Measurements from ENCODE around the gene IPO13. TPM values are rescaled to one million over a fixed set of nuclear protein-coding genes. Genes with fewer than 3 reads are reported as not detected.

IPO13 gene
- total RNA-seq, 1 donor, result 2.3 TPM

DNA sequence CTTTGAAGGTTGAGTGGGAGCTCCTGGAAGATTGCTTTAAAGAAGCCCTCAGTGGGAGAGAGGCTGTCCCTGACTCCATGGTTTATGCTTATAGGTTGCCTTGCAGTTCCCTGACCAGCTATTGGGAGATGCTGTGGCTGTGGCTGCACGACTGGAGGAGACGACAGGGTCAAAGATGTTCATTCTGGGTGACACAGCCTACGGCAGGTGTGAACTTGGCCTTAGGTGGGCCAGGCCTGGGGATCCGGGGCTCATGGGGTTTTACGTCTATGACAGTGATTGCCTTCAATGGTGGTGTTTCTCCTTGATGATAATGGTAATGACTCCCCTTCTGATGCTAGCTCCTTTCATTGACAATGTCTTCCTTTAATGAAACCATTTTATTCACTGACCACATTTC is 23.8 kb downstream of the IPO13 start:
- Histone ChIP-seq H3K4me3 (ENCODE audit: low read length) (peak overlapping the region; percentile 76), H3K27me3 (ENCODE audit: insufficient read depth, low read length) (no peaks in the 10 kb centered on the region), H3K4me1 (ENCODE audit: insufficient read depth, low read length) (peaks cover 32% of the 10 kb centered on the region), H3K9me3 (ENCODE audit: low read depth, low read length) (no peaks in the 10 kb centered on the region)

GRCh38 chr1:43970911-43971310 is 24.2 kb downstream of the IPO13 start:
- Histone ChIP-seq H3K4me1 (ENCODE audit: insufficient read depth, low read length) (peaks cover 36% of the 10 kb centered on the region), H3K27me3 (ENCODE audit: insufficient read depth, low read length) (no peaks in the 10 kb centered on the region), H3K9me3 (ENCODE audit: low read depth, low read length) (no peaks in the 10 kb centered on the region), H3K4me3 (ENCODE audit: low read length) (no peak overlapping the region)

DNA sequence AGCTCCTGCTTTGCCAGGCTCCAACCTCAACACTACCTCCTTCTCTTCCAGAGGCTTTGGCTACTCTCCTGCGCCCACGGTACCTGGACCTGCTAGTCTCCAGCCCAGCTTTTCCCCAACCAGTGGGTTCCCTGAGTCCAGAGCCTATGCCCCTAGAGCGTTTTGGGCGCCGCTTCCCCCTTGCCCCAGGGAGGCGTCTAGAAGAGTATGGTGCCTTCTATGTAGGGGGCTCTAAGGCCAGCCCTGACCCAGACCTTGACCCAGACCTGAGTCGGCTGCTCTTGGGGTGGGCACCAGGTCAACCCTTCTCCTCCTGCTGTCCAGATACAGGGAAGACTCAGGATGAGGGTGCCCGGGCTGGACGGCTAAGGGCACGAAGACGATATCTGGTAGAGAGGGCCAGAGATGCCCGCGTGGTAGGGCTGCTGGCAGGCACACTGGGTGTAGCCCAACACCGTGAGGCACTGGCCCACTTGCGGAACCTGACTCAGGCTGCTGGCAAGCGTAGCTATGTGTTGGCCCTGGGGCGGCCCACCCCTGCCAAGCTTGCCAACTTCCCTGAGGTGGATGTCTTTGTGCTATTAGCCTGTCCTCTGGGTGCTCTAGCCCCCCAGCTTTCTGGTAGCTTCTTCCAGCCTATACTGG is 24.7 kb downstream of the IPO13 start:
- H3K27me3 ChIP-seq (ENCODE audit: insufficient read depth, low read length), result no peaks in the 10 kb centered on the region
- H3K9me3 ChIP-seq (ENCODE audit: low read depth, low read length), result no peaks in the 10 kb centered on the region
- H3K4me3 ChIP-seq (ENCODE audit: low read length), result no peak overlapping the region
- peaks cover 41% of the 10 kb centered on the region for H3K4me1 ChIP-seq (ENCODE audit: insufficient read depth, low read length)

DNA sequence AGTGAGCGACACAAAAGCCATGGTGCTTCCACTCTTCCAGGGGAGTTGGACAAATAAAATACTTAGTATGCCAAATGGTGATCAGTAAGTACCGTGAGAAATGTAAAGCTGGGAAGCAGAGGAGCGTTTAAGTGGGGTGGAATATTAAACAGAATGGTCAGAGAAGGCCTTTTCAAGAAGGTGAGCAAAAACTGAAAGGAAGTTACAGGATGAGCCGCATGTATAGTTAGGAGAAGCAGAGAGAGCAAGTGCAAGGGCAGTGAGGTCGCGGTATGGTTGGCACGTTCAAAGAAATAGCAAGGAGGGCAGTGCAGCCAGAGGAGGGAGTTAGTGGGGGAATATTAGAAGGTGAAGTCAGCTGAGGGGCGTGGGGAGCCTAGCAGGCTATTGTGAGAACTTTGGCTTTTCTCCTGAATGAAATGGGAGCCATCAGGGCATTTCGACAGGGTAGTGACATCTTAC is 27.3 kb downstream of the IPO13 start:
- Histone ChIP-seq H3K4me1 (ENCODE audit: insufficient read depth, low read length) (peaks cover 66% of the 10 kb centered on the region), H3K4me3 (ENCODE audit: low read length) (peak overlapping the region; percentile 71), H3K27me3 (ENCODE audit: insufficient read depth, low read length) (no peaks in the 10 kb centered on the region), H3K9me3 (ENCODE audit: low read depth, low read length) (no peaks in the 10 kb centered on the region)

GRCh38 chr1:43974443-43975248 is 27.9 kb downstream of the IPO13 start, which contains the start of gene ATP6V0B:
TSS of gene ATP6V0B (plus strand) at chr1:43974960. CDS start at chr1:43975041, 81 bp downstream.
- H3K4me1 ChIP-seq (ENCODE audit: insufficient read depth, low read length), result peaks cover 61% of the 10 kb centered on the region
- H3K9me3 ChIP-seq (ENCODE audit: low read depth, low read length), result no peaks in the 10 kb centered on the region
- H3K4me3 ChIP-seq (ENCODE audit: low read length), result peak within 1 kb of the TSS; percentile 71
- H3K27me3 ChIP-seq (ENCODE audit: insufficient read depth, low read length), result no peaks in the 10 kb centered on the region

GRCh38 chr1:43975249-43975961 is 28.7 kb downstream of the IPO13 start:
- Histone ChIP-seq H3K27me3 (ENCODE audit: insufficient read depth, low read length) (no peaks in the 10 kb centered on the region), H3K4me3 (ENCODE audit: low read length) (peak overlapping the region; percentile 71), H3K4me1 (ENCODE audit: insufficient read depth, low read length) (peaks cover 61% of the 10 kb centered on the region), H3K9me3 (ENCODE audit: low read depth, low read length) (no peaks in the 10 kb centered on the region)

GRCh38 chr1:43976045-43976444 is 29.3 kb downstream of the IPO13 start:
- Histone ChIP-seq H3K4me1 (ENCODE audit: insufficient read depth, low read length) (peaks cover 54% of the 10 kb centered on the region), H3K4me3 (ENCODE audit: low read length) (peak overlapping the region; percentile 71), H3K9me3 (ENCODE audit: low read depth, low read length) (no peaks in the 10 kb centered on the region), H3K27me3 (ENCODE audit: insufficient read depth, low read length) (no peaks in the 10 kb centered on the region)

DNA sequence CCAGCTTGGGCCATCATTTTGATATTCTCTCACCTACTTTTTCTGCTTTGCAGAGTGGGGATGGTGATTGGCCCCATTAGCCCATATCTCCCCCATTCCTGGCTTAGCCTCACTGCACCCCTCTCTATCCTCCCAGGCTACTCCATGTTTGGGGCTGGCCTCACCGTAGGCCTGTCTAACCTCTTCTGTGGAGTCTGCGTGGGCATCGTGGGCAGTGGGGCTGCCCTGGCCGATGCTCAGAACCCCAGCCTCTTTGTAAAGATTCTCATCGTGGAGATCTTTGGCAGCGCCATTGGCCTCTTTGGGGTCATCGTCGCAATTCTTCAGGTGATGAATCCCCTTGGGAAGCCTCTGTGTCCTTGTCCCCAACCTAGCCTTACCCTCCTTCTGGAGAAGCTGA is 30.1 kb downstream of the IPO13 start:
- H3K27me3 ChIP-seq (ENCODE audit: insufficient read depth, low read length), result no peaks in the 10 kb centered on the region
- peaks cover 50% of the 10 kb centered on the region for H3K4me1 ChIP-seq (ENCODE audit: insufficient read depth, low read length)
- no peak overlapping the region for H3K4me3 ChIP-seq (ENCODE audit: low read length)
- H3K9me3 ChIP-seq (ENCODE audit: low read depth, low read length), result no peaks in the 10 kb centered on the region

GRCh38 chr1:43977376-43978263 is 30.9 kb downstream of the IPO13 start:
- Histone ChIP-seq H3K27me3 (ENCODE audit: insufficient read depth, low read length) (no peaks in the 10 kb centered on the region), H3K4me1 (ENCODE audit: insufficient read depth, low read length) (peaks cover 55% of the 10 kb centered on the region), H3K9me3 (ENCODE audit: low read depth, low read length) (no peaks in the 10 kb centered on the region), H3K4me3 (ENCODE audit: low read length) (no peak overlapping the region)

DNA sequence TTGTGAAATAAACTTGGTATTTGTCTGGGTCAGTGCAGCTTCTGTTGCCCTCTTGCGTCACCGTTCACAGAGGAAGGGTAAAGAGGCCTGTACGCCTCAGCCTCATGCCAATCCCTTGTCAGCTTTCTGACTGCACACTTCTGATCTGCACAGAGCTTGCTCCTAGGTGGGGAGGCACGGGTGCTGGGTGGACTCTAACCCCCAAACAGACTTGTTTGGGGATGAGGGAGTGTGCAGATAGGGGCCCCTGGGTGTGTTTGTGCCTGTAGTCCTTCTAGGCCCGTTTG is 31.5 kb downstream of the IPO13 start:
- Histone ChIP-seq H3K4me3 (ENCODE audit: low read length) (no peak overlapping the region), H3K9me3 (ENCODE audit: low read depth, low read length) (no peaks in the 10 kb centered on the region), H3K4me1 (ENCODE audit: insufficient read depth, low read length) (peaks cover 60% of the 10 kb centered on the region), H3K27me3 (ENCODE audit: insufficient read depth, low read length) (no peaks in the 10 kb centered on the region)

- H3K27me3 ChIP-seq (ENCODE audit: insufficient read depth, low read length), result no peaks in the 10 kb centered on the region
- H3K4me3 ChIP-seq (ENCODE audit: low read length), result peak within 1 kb of the TSS; percentile 18
- no peaks in the 10 kb centered on the region for H3K9me3 ChIP-seq (ENCODE audit: low read depth, low read length)
- H3K4me1 ChIP-seq (ENCODE audit: insufficient read depth, low read length), result peaks cover 60% of the 10 kb centered on the region
Observed at GRCh38 chr1:43978551-43979260, 32.0 kb downstream of the IPO13 start, which contains the start of gene B4GALT2. TSS of gene B4GALT2 (plus strand) at chr1:43979210. CDS start at chr1:43981161, 1,951 bp downstream.

- Histone ChIP-seq H3K4me3 (ENCODE audit: low read length) (no peak overlapping the region), H3K4me1 (ENCODE audit: insufficient read depth, low read length) (peaks cover 56% of the 10 kb centered on the region), H3K9me3 (ENCODE audit: low read depth, low read length) (no peaks in the 10 kb centered on the region), H3K27me3 (ENCODE audit: insufficient read depth, low read length) (no peaks in the 10 kb centered on the region)
Observed at GRCh38 chr1:43979261-43979527, 32.4 kb downstream of the IPO13 start.

GRCh38 chr1:43979528-43980254 is 32.9 kb downstream of the IPO13 start:
- Histone ChIP-seq H3K4me1 (ENCODE audit: insufficient read depth, low read length) (peaks cover 53% of the 10 kb centered on the region), H3K4me3 (ENCODE audit: low read length) (no peak overlapping the region), H3K9me3 (ENCODE audit: low read depth, low read length) (no peaks in the 10 kb centered on the region), H3K27me3 (ENCODE audit: insufficient read depth, low read length) (no peaks in the 10 kb centered on the region)
